Measurements from ENCODE around the gene BCL11B. TPM values are rescaled to one million over a fixed set of nuclear protein-coding genes. Genes with fewer than 3 reads are reported as not detected.

BCL11B gene
- polyA plus RNA-seq, 1 donor from 2014 or later, result 0.38 TPM

DNA sequence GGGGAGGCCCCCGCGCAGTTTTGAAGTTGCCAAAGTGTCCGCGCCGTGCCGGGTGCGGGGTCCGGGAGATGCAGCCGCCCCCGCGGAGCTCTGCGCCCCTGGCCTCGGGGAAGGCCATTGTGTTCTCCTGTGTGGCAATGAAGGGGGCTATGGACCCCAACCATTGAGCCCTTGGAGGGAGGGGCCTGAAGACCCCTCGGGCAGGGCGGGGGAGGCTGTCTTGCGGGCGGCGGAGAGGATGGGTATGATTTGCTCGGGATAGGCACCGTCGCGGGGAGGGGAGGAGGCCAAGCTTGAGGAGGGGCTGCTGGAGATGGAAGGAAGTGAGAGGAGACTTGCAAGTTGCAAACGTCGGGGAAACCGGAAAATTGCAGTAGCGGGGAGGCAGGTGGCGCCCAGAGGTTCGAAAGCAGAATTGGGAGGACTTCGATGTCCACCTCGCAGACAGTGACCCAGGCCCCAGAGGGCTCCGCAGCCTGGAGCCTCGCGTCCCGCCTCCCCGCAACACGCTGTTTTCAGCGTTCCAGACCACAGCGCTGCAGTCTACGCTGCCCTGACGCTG lies 25.4 kb downstream of the BCL11B start:
- Mint-ChIP-seq H3K9me3 (no peaks in the 10 kb centered on the region), H3K4me3 (peak overlapping the region in 2 of 4 donors; percentile 38 to 39), H3K36me3 (no peaks in the 10 kb centered on the region), H3K4me1 (peaks cover 0 to 4% (median 2%) of the 10 kb centered on the region in 3 donors), H3K27me3 (peaks cover 39% of the 10 kb centered on the region), H3K27ac (peak overlapping the region in 2 of 3 donors; percentile 46 to 81)

DNA sequence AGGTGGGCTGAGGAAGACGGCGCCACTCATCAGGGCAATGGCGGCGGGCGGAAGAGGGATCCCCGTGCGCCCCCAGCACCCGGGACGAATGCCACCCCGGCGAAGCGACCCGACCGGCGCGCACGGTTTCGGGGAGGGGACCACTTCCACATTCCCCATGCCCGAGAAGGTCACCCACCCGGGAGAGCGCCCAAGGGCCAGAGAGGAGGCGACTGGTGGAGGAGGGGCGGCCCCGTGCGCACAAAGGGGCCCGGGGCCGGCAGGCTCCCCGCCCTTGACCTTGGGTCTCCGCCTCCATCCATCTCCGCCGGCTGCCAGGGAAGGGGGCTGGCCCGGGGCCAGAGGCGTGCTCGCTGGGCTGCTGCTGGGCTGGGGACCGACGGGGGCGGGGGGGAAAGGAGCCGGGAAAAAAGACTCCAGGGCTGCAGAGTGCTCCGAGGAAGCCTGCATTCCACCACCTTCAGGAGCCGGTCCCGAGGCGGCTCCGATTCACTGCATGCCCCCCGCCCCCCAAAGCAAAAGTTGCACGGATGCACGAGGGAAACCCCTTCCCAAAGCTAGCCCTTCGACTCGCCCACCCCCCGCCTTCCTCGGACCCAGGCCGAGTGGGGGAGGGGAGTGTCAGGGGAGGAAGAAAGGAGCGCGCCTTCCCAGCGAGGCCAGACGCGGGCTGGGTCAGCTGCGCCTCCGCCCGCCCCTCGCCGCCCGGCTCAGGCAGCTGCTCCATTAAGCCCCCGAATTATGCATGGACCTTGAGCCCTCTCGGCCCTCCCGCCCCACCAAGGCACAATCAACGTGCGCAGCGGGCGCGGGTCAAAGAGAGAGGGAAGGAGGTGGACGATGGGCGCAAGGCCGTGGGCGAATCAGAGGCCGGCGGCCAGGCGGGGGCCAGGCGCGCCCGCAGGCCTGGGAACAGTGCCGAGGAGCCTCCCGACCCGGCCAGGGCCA lies 26.2 kb downstream of the BCL11B start:
- Mint-ChIP-seq H3K27me3 (peaks cover 40% of the 10 kb centered on the region), H3K4me1 (peaks cover 0 to 4% (median 2%) of the 10 kb centered on the region in 3 donors), H3K9me3 (no peaks in the 10 kb centered on the region), H3K36me3 (no peaks in the 10 kb centered on the region), H3K27ac (no peak overlapping the region), H3K4me3 (no peak overlapping the region)

DNA sequence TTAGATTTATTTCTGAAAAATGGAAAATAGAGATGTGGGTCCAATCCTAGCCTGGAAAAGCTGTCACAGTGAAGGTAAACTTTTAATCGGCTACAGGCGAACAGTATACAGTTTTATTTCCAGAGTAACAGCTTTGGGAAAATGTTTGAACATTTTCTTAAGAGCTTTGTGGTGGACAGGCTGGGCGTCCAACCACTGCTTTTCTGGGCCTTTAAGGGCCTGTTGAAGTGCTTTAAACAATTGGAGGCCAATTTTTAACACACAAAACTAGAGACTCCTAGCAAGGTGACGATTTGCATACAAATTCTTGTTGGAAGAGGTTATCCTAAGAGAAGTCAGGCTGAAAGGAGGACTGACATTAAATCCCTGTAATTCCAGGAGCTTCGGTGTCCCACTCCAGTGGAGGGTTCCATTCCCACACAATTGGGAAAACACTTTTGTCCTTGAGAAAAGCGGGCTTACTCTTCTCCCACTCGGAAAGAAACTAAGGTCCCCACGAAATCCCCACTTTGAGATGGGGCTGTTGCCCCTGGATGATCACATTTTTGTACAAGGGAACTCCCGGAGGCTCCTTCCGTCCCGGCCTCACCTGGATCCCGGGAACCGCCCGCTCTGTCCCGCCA lies 26.9 kb downstream of the BCL11B start:
- Mint-ChIP-seq H3K27ac (no peak overlapping the region), H3K4me3 (peak overlapping the region in 2 of 4 donors; percentile 5 to 52), H3K9me3 (no peaks in the 10 kb centered on the region), H3K36me3 (no peaks in the 10 kb centered on the region), H3K27me3 (peaks cover 40% of the 10 kb centered on the region), H3K4me1 (peaks cover 0 to 2% (median 2%) of the 10 kb centered on the region in 3 donors)

DNA sequence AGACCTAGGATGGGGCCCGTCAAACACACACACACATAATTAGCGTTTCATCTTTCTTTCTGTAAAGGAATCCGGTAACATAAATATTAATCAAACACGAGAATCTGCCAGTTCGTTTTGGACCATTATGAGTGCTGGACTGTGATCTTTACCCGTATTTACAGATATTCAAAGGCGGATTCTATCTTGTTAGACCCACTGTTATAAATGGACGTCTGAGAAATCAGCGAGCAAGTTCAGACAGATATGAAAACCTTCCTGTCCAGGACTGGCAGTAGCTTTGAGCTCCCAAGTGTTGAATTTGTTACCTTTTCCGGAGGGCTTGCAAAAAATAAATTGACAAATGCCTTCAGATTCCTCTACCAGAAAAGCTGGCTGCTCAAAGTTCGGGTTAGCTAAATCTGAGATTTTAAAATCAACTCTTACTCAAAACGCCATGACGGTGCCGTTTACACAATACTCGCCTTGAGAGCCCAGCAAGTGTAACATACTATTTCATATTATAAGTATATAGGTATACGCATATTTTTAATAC lies 27.6 kb downstream of the BCL11B start:
- Mint-ChIP-seq H3K36me3 (no peaks in the 10 kb centered on the region), H3K9me3 (no peaks in the 10 kb centered on the region), H3K27ac (peak overlapping the region in 1 of 3 donors; percentile 23), H3K4me3 (peak overlapping the region in 2 of 4 donors; percentile 9 to 52), H3K27me3 (peaks cover 40% of the 10 kb centered on the region), H3K4me1 (peaks cover 0 to 2% (median 2%) of the 10 kb centered on the region in 3 donors)

DNA sequence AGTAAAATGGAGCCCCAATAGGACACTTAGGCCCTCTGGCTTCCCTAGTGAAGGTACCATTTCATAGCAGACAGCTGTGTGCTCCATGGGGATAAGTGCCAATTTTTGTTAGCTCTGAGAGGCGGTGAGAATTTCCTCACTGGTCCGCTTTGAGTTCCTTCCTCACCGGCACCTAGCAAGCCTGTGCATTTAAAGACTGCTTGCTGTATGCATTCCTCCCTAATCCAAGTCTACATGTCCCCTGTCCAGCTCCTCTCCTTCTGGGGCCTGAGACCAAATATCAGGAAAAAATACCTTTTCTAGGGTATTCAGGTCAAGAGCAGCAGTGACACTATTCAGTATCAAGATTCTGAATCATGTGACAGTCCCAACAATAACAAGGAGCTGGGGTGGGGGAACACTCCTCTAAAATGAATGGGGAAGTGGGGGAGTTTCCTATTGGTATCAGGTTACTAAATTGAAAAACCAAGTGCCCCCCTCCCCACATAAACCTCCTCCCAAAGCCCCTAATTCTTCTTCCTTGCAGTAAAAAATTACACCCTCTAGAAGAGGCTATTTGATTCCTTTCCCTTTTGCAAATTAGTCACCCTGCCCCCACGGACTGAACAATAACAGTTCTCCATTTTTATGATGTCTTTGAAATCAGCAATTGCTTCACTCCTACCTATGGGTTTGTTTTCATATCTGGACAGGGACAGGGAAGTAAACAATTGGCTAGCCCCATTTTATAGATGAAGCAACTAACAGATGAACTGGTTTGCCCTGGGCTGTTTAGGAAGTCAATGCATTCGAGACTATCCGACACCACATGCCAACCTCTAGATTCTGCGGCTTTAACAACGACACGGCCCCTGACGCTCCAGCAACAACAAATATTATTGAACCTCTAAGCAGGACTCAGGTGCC lies 28.9 kb downstream of the BCL11B start:
- Mint-ChIP-seq H3K27me3 (peaks cover 32% of the 10 kb centered on the region), H3K4me1 (peaks cover 0 to 2% (median 0%) of the 10 kb centered on the region in 3 donors), H3K27ac (peak overlapping the region in 2 of 3 donors; percentile 33 to 92), H3K9me3 (no peaks in the 10 kb centered on the region), H3K36me3 (no peaks in the 10 kb centered on the region), H3K4me3 (peak overlapping the region in 3 of 4 donors; percentile 6 to 49 (median 28))

DNA sequence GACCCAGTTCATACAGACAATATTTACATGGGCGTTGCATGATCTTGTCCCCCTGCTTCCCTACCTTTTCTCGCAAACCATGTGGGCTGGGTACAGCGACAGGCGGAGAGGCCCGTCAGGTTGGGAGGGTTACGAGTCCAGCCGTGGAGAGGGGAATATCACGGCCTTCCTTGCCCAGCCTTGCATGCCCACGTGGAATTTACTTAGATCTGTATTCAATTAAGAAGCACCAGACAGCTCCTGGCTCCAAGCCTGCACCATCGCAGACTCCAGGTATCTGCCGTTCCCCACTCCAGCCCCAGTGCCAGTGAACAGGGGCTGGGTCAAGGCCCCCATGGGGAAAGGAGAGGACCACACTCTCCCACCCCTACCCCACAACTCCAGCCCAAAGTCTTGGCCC lies 29.8 kb downstream of the BCL11B start:
- Mint-ChIP-seq H3K27me3 (peaks cover 26% of the 10 kb centered on the region), H3K36me3 (no peaks in the 10 kb centered on the region), H3K27ac (peak overlapping the region in 2 of 3 donors; percentile 33 to 54), H3K9me3 (no peaks in the 10 kb centered on the region), H3K4me3 (peak overlapping the region in 2 of 4 donors; percentile 10 to 28), H3K4me1 (peaks cover 0 to 2% (median 0%) of the 10 kb centered on the region in 3 donors)

DNA sequence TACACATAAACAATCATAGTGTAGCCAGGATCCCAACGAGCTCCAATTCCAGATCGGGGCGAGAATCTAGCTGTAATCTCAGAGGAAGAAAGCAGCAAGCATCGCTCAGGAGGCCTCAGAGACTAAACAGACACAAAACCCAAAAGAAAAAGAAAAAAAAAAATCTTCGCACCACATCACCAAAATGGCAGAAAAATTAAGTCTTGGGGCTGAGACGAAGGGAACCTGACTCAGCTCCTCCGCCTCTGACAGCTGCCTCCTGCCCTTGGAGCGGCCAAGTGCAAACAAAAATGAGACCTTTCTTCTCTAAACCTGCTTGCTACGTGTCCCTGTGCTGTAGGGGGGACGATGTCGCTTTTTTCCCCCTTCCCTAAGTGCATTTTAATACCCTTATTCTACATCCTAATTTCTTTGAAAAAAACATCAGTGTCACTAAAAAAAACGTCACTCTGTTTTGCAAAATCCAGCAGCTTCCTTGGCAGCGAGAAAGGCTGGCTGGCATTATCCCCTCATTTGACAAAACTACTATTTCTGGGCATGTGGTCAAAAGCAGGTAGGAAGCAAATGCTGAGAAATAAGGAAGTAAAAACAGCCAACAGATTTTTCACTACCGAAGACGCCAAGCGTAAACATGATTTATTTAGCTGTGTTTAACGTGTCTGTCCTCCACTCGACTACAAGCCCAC lies 30.5 kb downstream of the BCL11B start:
- peak overlapping the region in 2 of 3 donors; percentile 52 to 61 for H3K27ac Mint-ChIP-seq
- peak overlapping the region in 2 of 4 donors; percentile 51 to 57 for H3K4me3 Mint-ChIP-seq
- H3K9me3 Mint-ChIP-seq, result no peaks in the 10 kb centered on the region
- H3K4me1 Mint-ChIP-seq, result no peaks in the 10 kb centered on the region
- no peaks in the 10 kb centered on the region for H3K36me3 Mint-ChIP-seq
- H3K27me3 Mint-ChIP-seq, result peaks cover 19% of the 10 kb centered on the region

DNA sequence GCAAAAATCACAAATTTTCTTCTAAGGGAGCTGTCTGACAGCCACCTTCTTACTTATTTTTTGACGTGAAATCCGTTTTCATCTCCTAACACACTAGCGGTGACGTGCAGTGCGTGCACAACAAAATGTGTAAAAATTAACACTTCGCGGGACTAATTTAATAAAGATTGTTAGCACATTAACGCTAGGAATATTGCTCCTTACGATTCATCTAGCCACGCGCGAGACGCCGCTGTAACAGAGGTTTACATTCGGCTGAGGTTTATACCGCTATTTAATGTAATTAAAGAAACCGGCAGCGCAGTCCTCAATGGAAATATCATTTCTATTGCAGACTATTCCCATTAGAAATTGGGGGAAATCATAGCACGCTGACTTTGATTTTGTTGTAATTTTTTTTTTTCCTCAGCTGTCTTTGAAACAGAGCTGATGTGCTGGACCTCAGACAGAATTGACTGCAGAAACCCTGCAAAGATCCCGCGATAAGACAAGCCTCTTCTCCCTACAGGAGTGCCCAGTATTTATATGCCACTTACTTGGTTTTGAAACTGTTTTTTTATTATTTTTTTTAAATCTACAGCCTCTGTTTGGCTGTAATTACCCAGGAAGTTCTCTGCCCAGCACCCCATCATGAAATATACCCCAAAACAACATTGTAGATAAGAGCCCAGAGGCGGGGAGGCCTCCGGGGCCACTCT lies 31.2 kb downstream of the BCL11B start:
- H3K4me3 Mint-ChIP-seq, result peak overlapping the region in 1 of 4 donors; percentile 51
- no peaks in the 10 kb centered on the region for H3K4me1 Mint-ChIP-seq
- peaks cover 0 to 3% (median 0%) of the 10 kb centered on the region in 3 donors for H3K9me3 Mint-ChIP-seq
- no peaks in the 10 kb centered on the region for H3K36me3 Mint-ChIP-seq
- peaks cover 19% of the 10 kb centered on the region for H3K27me3 Mint-ChIP-seq
- peak overlapping the region in 2 of 3 donors; percentile 52 to 61 for H3K27ac Mint-ChIP-seq

DNA sequence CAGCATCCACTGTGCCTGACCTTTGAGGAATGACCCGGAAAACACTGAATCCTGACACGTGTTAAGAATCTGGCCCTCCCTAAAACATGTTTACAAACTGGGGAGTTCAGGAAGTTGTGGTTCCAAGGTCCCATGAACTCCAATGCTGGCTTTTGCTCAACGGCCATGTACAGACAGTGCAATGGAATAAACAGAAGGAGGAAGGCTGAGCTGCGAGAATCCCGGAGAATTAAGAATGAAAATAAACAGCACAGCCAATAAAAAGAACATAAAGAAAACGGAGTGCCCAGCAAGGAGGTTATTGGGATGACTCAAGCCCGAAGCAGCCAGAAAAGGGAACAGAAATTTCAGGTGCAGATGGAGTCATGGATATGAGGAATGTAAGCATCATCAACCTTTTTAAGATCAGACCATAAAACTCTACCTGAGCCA lies 32.3 kb downstream of the BCL11B start:
- Mint-ChIP-seq H3K4me3 (no peak overlapping the region), H3K4me1 (no peaks in the 10 kb centered on the region), H3K36me3 (no peaks in the 10 kb centered on the region), H3K27ac (peak overlapping the region in 1 of 3 donors; percentile 40), H3K9me3 (peaks cover 0 to 8% (median 2%) of the 10 kb centered on the region in 3 donors), H3K27me3 (peaks cover 13% of the 10 kb centered on the region)

DNA sequence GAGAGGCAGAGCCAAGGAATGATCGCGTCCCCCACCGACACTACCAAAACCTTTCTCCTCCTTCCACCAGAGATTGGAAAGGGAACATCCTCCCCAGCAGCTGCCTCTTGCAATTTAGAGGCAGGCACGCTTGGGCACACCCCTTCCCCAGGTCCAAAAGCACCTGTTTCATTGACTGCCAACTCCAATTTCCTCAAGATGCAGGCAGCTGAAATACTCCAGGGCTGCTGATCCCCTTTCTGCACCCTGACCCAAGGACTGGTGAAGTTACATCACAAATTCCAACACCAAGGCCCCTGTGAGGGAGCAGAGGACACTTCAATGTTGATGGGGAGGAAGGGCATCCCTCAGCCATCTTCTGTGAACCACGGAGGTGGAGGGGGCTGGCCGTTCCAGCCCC lies 33.8 kb downstream of the BCL11B start:
- Mint-ChIP-seq H3K36me3 (no peaks in the 10 kb centered on the region), H3K4me3 (no peak overlapping the region), H3K27me3 (peaks cover 4% of the 10 kb centered on the region), H3K27ac (no peak overlapping the region), H3K4me1 (no peaks in the 10 kb centered on the region), H3K9me3 (peaks cover 0 to 8% (median 2%) of the 10 kb centered on the region in 3 donors)

DNA sequence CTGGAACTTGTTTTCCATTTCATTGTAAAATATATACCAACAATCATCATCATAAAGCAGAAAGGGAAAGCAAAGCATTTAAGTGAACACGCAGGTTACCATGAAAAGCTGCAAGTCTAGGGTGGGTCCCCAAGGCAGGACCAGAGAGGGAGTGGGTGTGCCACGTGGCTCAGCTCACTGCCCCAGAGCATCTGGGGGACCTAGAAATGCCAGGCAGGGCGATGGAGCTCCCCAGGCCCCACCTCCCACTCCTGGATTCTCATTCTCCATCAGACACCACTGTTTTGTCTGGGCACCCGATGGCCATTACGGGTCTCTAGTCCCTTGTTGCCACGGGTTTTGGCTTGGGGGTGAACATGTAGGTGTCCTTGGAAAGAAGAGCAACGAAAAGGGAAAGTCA lies 34.7 kb downstream of the BCL11B start:
- H3K4me3 Mint-ChIP-seq, result no peak overlapping the region
- H3K36me3 Mint-ChIP-seq, result no peaks in the 10 kb centered on the region
- H3K27me3 Mint-ChIP-seq, result peaks cover 4% of the 10 kb centered on the region
- H3K4me1 Mint-ChIP-seq, result no peaks in the 10 kb centered on the region
- peaks cover 0 to 8% (median 2%) of the 10 kb centered on the region in 3 donors for H3K9me3 Mint-ChIP-seq
- H3K27ac Mint-ChIP-seq, result no peak overlapping the region

DNA sequence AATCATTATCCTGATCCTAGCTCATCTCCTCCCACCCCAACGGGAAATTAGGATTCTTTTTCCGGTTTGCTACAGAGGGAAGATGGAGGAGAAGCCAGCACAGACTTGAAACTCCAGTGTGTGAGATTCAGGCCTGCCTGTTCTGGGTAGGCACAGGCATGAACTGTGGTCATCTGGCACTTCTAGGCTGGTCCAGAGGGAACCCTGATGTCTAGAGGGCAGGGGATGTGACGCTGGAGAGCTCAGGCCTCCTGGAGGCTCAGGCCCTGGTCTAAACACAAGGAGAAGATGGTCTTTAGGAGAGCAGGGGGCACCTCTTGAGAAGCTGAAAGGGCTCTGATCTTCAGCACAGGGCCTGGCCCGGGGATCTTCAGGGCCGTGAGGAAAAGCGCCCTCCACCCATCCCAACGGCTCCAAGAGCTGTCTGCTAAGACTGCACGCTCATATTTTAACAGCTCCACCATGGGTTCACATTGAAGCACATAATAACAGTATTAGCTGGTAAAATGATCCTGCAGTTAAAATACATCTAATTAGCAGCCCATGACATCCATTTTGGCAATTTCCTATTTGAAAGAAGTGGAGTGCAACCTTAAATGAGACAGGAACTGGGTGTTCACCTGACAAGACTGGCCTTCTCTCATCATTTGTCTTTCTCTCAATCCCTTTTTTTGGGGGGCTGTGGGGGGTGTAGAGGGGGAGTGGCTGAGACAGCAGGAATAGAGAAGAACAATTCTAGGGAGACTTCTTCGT lies 35.4 kb downstream of the BCL11B start:
- no peak overlapping the region for H3K4me3 Mint-ChIP-seq
- peaks cover 1% of the 10 kb centered on the region for H3K36me3 Mint-ChIP-seq
- peaks cover 0 to 8% (median 2%) of the 10 kb centered on the region in 3 donors for H3K9me3 Mint-ChIP-seq
- H3K4me1 Mint-ChIP-seq, result no peaks in the 10 kb centered on the region
- H3K27me3 Mint-ChIP-seq, result peaks cover under 1% of the 10 kb centered on the region
- no peak overlapping the region for H3K27ac Mint-ChIP-seq

All from IgD-negative memory B cell (primary cell).